DOHH2 (cell line): ENCODE results near the gene PHYKPL.

ENCODE experiments used
- H3F3A ChIP-seq: fragments of 200-600 bp; sonication (generic), shearing (Covaris generic); 2 replicates; pipeline ENCODE4 v1.6.0; 2016; ENCODE audit warnings: antibody characterized with exemption, mild to moderate bottlenecking; ENCODE audit not compliant: control insufficient read depth, insufficient read depth
- H3K27ac ChIP-seq: fragments of 200-600 bp; sonication (generic); 2 replicates; pipeline ENCODE4 v1.5.1; 2014; ENCODE audit warnings: low read depth, mild to moderate bottlenecking, low read length, moderate library complexity
- H3K27me3 ChIP-seq: fragments of 200-600 bp; sonication (generic); 2 replicates; pipeline ENCODE4 v1.6.1; 2014; ENCODE audit warnings: mild to moderate bottlenecking, low read length, mixed read lengths; ENCODE audit not compliant: control insufficient read depth
- H3K36me3 ChIP-seq: fragments of 200-600 bp; sonication (generic); 2 replicates; pipeline ENCODE4 v1.6.1; 2014; ENCODE audit warnings: mild to moderate bottlenecking, low read length, moderate library complexity, mixed read lengths; ENCODE audit not compliant: control insufficient read depth
- H3K4me1 ChIP-seq: fragments of 200-600 bp; sonication (generic); 2 replicates; pipeline ENCODE4 v1.6.1; 2014; ENCODE audit warnings: mild to moderate bottlenecking, low read length, mixed read lengths; ENCODE audit not compliant: control insufficient read depth
- H3K4me2 ChIP-seq: fragments of 200-600 bp; sonication (generic); 2 replicates; pipeline ENCODE4 v1.6.0; 2014; ENCODE audit warnings: mild to moderate bottlenecking, low read length, moderate library complexity
- H3K4me3 ChIP-seq: fragments of 200-600 bp; sonication (generic); 2 replicates; pipeline ENCODE4 v1.5.1; 2014; ENCODE audit warnings: mild to moderate bottlenecking, low read length, mixed read lengths
- H3K79me2 ChIP-seq: fragments of 200-600 bp; sonication (generic); 2 replicates; pipeline ENCODE4 v1.6.1; 2014; ENCODE audit warnings: mild to moderate bottlenecking, low read length, mixed read lengths; ENCODE audit not compliant: control insufficient read depth
- H3K9me2 ChIP-seq: fragments of 200-600 bp; sonication (generic); replicated peaks from 2 replicates; pipeline ENCODE4 v1.6.1; 2014; ENCODE audit warnings: mild to moderate bottlenecking, low read length, mixed read lengths; ENCODE audit not compliant: control insufficient read depth
- H3K9me3 ChIP-seq: fragments of 200-600 bp; sonication (generic); 2 replicates; pipeline ENCODE4 v1.6.1; 2014; ENCODE audit warnings: antibody characterized with exemption, low read length, mixed read lengths; ENCODE audit not compliant: control insufficient read depth, insufficient read depth
- H4K20me1 ChIP-seq: fragments of 200-600 bp; sonication (generic); 2 replicates; pipeline ENCODE4 v1.6.0; 2014; ENCODE audit warnings: low read depth, mild to moderate bottlenecking, antibody characterized with exemption, low read length, moderate library complexity; ENCODE audit not compliant: control insufficient read depth, insufficient read depth
- EZH2phosphoT487 ChIP-seq: fragments of 200-600 bp; sonication (generic); IDR thresholded peaks from 2 replicates; pipeline ENCODE4 v1.6.1; 2017; ENCODE audit warnings: borderline replicate concordance, mild to moderate bottlenecking, antibody characterized with exemption, low read length, moderate library complexity, mixed read lengths
- TF ChIP-seq, protein P1 (sequence below): fragments of 200-600 bp; sonication (generic); IDR thresholded peaks from one replicate; pipeline ENCODE4 v1.5.1; 2014; ENCODE audit warnings: antibody characterized with exemption, mild to moderate bottlenecking, low read depth, low read length; ENCODE audit not compliant: poor library complexity, severe bottlenecking

Gene PHYKPL

DNA sequence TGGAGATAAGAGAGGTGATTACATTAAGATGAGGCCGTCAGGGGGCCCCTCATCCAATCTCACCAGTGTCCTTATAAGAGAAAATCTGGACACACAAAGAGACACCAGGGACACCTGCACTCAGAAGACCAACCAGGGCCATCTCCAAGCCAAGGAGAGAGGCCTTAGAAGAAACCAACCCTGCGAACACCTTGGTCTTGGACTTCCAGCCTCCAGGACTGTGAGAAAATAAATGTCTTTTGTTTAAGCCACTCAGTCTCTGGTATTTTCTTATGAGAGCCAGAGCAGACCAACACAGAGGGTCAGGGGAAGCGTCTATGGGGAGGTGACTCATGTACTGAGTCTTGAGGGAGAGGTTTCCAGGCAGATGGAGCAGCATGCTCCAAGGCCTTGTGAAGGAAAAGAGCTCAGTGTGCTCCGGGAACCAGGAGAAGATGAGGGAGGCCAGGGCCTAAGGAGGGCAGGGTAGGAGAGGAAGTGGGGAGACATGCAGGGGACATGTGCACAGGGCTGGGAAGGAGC, 5.4 kb downstream of the PHYKPL start:
- Histone ChIP-seq H3K9me3 (no peaks in the 10 kb centered on the region), H3K4me1 (peaks cover 20% of the 10 kb centered on the region), H3F3A (no peaks in the 10 kb centered on the region), H3K27ac (no peak overlapping the region), H3K36me3 (peaks cover 99% of the 10 kb centered on the region), H3K79me2 (peaks cover 56% of the 10 kb centered on the region), H3K4me3 (no peak overlapping the region), H3K27me3 (no peaks in the 10 kb centered on the region), H3K4me2 (no peak overlapping the region), H4K20me1 (peaks cover 15% of the 10 kb centered on the region), H3K9me2 (no peaks in the 10 kb centered on the region)
- TF ChIP-seq EZH2phosphoT487: no peak
- TF ChIP-seq, protein P1, sequence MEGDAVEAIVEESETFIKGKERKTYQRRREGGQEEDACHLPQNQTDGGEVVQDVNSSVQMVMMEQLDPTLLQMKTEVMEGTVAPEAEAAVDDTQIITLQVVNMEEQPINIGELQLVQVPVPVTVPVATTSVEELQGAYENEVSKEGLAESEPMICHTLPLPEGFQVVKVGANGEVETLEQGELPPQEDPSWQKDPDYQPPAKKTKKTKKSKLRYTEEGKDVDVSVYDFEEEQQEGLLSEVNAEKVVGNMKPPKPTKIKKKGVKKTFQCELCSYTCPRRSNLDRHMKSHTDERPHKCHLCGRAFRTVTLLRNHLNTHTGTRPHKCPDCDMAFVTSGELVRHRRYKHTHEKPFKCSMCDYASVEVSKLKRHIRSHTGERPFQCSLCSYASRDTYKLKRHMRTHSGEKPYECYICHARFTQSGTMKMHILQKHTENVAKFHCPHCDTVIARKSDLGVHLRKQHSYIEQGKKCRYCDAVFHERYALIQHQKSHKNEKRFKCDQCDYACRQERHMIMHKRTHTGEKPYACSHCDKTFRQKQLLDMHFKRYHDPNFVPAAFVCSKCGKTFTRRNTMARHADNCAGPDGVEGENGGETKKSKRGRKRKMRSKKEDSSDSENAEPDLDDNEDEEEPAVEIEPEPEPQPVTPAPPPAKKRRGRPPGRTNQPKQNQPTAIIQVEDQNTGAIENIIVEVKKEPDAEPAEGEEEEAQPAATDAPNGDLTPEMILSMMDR: no peak

DNA sequence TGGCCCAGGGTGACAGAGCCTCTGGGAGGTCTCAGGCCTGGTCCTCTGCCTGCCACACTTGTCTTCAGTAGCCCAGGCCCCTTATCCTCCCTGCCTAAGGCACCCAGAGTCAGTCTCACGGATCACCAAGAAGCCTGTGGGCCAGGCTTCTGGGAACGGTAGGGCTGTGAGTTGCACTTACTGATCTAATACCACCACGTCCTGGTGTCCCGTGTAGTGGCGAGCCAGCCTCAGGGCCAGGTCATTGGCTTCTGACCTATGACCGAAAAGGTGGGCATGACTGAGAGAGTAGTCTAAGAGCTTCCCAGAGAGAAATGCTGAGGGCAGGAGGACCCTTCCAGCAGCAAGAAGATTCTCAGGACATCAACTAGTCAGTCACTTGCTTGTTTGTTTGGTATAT, 7.4 kb downstream of the PHYKPL start:
- Histone ChIP-seq H3K4me2 (no peak overlapping the region), H3K4me1 (peaks cover 5% of the 10 kb centered on the region), H3F3A (peaks cover 13% of the 10 kb centered on the region), H3K36me3 (peaks cover 99% of the 10 kb centered on the region), H3K27ac (no peak overlapping the region), H4K20me1 (peaks cover 2% of the 10 kb centered on the region), H3K27me3 (no peaks in the 10 kb centered on the region), H3K9me3 (no peaks in the 10 kb centered on the region), H3K79me2 (peaks cover 36% of the 10 kb centered on the region), H3K9me2 (no peaks in the 10 kb centered on the region), H3K4me3 (no peak overlapping the region)
- TF ChIP-seq, protein P1: no peak
- no peak for TF ChIP-seq EZH2phosphoT487

DNA sequence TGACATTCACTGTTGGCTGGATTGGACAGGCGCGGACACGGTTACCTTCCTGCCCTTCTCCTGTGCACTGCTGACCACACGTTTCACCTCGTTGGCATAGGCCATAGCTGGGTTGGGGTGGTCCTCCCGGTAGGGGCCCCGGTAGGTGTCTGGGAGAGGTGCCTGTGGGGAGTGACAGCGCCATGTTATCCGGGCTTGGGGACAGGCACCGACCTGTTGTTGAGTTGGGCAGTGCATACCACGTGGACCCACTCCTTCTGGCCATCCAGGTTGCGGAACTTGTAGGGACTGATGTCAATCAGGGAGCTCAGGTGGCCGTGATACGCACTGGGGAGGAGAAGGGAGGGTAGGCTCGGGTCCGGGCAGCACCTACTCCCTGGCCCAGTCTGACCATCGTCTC, 8.2 kb downstream of the PHYKPL start:
- Histone ChIP-seq H3K4me3 (no peak overlapping the region), H3K4me2 (no peak overlapping the region), H3K36me3 (peaks cover 95% of the 10 kb centered on the region), H3F3A (peaks cover 13% of the 10 kb centered on the region), H3K9me3 (no peaks in the 10 kb centered on the region), H3K27ac (no peak overlapping the region), H3K27me3 (no peaks in the 10 kb centered on the region), H3K4me1 (no peaks in the 10 kb centered on the region), H3K79me2 (peaks cover 31% of the 10 kb centered on the region), H3K9me2 (no peaks in the 10 kb centered on the region), H4K20me1 (peaks cover 2% of the 10 kb centered on the region)
- TF ChIP-seq EZH2phosphoT487: no peak
- TF ChIP-seq, protein P1: no peak
